Suprapubic skin (tissue), 4 donors: ENCODE measurements around the gene CTNNA3.

ENCODE experiments used
- EP300 ChIP-seq: sonication (generic); formaldehyde crosslinking; IDR thresholded peaks from one replicate; pipeline ENCODE4 v1.6.1; 2017; ENCODE audit warnings: antibody characterized with exemption
- POLR2A ChIP-seq, 2 donors: fragments of 450-650 bp; IDR thresholded peaks; one replicate each; pipeline ENCODE4 v1.6.1; 2017; ENCODE audit warnings: antibody characterized with exemption in 2 of 2, mild to moderate bottlenecking in 2 of 2, moderate library complexity in 2 of 2
- POLR2AphosphoS5 ChIP-seq, 3 donors: sonication (generic); formaldehyde crosslinking; IDR thresholded peaks; one replicate each; pipeline ENCODE4 v1.6.1; 2017; ENCODE audit warnings: antibody characterized with exemption in 3 of 3
- TF ChIP-seq, protein P1 (sequence below), 2 donors: fragments of 200-600 bp in 1 of 2; fragments of 450-650 bp in 1 of 2; sonication (generic) in 1 of 2; IDR thresholded peaks; one replicate each; pipeline ENCODE4 v1.5.1; 2016 to 2019; ENCODE audit warnings: antibody characterized with exemption in 2 of 2, mild to moderate bottlenecking in 1 of 2, moderate library complexity in 1 of 2

DNA sequence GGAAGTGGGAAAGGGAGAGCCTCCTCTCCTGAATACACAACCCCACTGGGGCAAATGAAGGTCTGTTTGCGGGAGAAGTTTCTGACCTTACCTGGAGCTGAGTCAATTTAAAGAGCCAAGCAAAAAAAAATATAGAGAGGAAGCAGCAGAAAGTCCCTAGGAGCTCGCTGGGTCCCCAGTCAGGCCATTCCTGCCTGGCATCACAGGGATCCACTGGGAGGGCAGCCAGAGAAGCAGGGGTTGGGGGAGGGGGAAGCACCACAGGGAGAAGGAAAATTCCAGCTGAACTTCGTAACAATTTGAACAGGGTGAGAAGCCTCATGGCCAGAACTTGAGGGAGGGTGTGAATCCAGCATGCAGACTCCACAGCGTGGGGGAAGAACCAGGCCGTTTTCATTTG lies 471.4 kb downstream of the CTNNA3 start:
- TF ChIP-seq, protein P1, sequence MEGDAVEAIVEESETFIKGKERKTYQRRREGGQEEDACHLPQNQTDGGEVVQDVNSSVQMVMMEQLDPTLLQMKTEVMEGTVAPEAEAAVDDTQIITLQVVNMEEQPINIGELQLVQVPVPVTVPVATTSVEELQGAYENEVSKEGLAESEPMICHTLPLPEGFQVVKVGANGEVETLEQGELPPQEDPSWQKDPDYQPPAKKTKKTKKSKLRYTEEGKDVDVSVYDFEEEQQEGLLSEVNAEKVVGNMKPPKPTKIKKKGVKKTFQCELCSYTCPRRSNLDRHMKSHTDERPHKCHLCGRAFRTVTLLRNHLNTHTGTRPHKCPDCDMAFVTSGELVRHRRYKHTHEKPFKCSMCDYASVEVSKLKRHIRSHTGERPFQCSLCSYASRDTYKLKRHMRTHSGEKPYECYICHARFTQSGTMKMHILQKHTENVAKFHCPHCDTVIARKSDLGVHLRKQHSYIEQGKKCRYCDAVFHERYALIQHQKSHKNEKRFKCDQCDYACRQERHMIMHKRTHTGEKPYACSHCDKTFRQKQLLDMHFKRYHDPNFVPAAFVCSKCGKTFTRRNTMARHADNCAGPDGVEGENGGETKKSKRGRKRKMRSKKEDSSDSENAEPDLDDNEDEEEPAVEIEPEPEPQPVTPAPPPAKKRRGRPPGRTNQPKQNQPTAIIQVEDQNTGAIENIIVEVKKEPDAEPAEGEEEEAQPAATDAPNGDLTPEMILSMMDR (IDR thresholded peaks at IDR 0.05): no peak
- no peak for TF ChIP-seq POLR2A (IDR thresholded peaks at IDR 0.05)
- no peak for TF ChIP-seq EP300
- TF ChIP-seq POLR2AphosphoS5 (IDR thresholded peaks at IDR 0.05): no peak
